ENCODE data around the gene RNU6-1.

RNU6-1 gene

GRCh38 chr15:67839929-67840748, at the start of gene RNU6-1:
Gene RNU6-1, minus strand, starts transcription at chr15:67840045.
- in situ Hi-C loops (cut with HindIII; ENCODE audit: low sequenced_read_pairs), result no loop called here

- in situ Hi-C loops (cut with HindIII; ENCODE audit: low sequenced_read_pairs), result no loop called here
Observed at GRCh38 chr15:67887776-67888175, 47.9 kb upstream of the RNU6-1 start.

- in situ Hi-C loops (cut with HindIII; ENCODE audit: low sequenced_read_pairs), result no loop called here
Observed at GRCh38 chr15:67885861-67886260, 46.0 kb upstream of the RNU6-1 start.

- in situ Hi-C loops (cut with HindIII; ENCODE audit: low sequenced_read_pairs), result no loop called here
Observed at GRCh38 chr15:67885175-67885523, 45.3 kb upstream of the RNU6-1 start.

GRCh38 chr15:67884514-67885174, 44.8 kb upstream of the RNU6-1 start:
- in situ Hi-C loops (cut with HindIII; ENCODE audit: low sequenced_read_pairs), result no loop called here

GRCh38 chr15:67884009-67884408, 44.2 kb upstream of the RNU6-1 start:
- in situ Hi-C loops (cut with HindIII; ENCODE audit: low sequenced_read_pairs), result no loop called here

- in situ Hi-C loops (cut with HindIII; ENCODE audit: low sequenced_read_pairs), result no loop called here
Observed at GRCh38 chr15:67883234-67883773, 43.5 kb upstream of the RNU6-1 start.

- in situ Hi-C loops (cut with HindIII; ENCODE audit: low sequenced_read_pairs), result no loop called here
Observed at GRCh38 chr15:67882487-67883233, 42.8 kb upstream of the RNU6-1 start.

- in situ Hi-C loops (cut with HindIII; ENCODE audit: low sequenced_read_pairs), result no loop called here
Observed at GRCh38 chr15:67880651-67881182, 40.9 kb upstream of the RNU6-1 start.

- in situ Hi-C loops (cut with HindIII; ENCODE audit: low sequenced_read_pairs), result no loop called here
Observed at GRCh38 chr15:67879440-67880129, 39.7 kb upstream of the RNU6-1 start.

- in situ Hi-C loops (cut with HindIII; ENCODE audit: low sequenced_read_pairs), result no loop called here
Observed at GRCh38 chr15:67878712-67879206, 38.9 kb upstream of the RNU6-1 start.

- in situ Hi-C loops (cut with HindIII; ENCODE audit: low sequenced_read_pairs), result no loop called here
Observed at GRCh38 chr15:67873777-67874176, 33.9 kb upstream of the RNU6-1 start.

- in situ Hi-C loops (cut with HindIII; ENCODE audit: low sequenced_read_pairs), result no loop called here
Observed at GRCh38 chr15:67870868-67871408, 31.1 kb upstream of the RNU6-1 start.

- in situ Hi-C loops (cut with HindIII; ENCODE audit: low sequenced_read_pairs), result no loop called here
Observed at GRCh38 chr15:67869701-67870100, 29.9 kb upstream of the RNU6-1 start.

- in situ Hi-C loops (cut with HindIII; ENCODE audit: low sequenced_read_pairs), result no loop called here
Observed at GRCh38 chr15:67865766-67866165, 25.9 kb upstream of the RNU6-1 start.

- in situ Hi-C loops (cut with HindIII; ENCODE audit: low sequenced_read_pairs), result no loop called here
Observed at GRCh38 chr15:67865331-67865730, 25.5 kb upstream of the RNU6-1 start.

- in situ Hi-C loops (cut with HindIII; ENCODE audit: low sequenced_read_pairs), result no loop called here
Observed at GRCh38 chr15:67863442-67863987, 23.7 kb upstream of the RNU6-1 start.

- in situ Hi-C loops (cut with HindIII; ENCODE audit: low sequenced_read_pairs), result no loop called here
Observed at GRCh38 chr15:67862750-67863441, 23.1 kb upstream of the RNU6-1 start.

- in situ Hi-C loops (cut with HindIII; ENCODE audit: low sequenced_read_pairs), result no loop called here
Observed at GRCh38 chr15:67861983-67862382, 22.1 kb upstream of the RNU6-1 start.

All from DLD1 (cell line).